Measurements from ENCODE around the gene MLXIP. TPM values are rescaled to one million over a fixed set of nuclear protein-coding genes. Genes with fewer than 3 reads are reported as not detected.

The MLXIP gene
- polyA plus RNA-seq, 1 donor from 2014 or later = 9.2 TPM

GRCh38 chr12:122126713-122127597, 48.4 kb downstream of the MLXIP start:
- no peaks in the 10 kb centered on the region for H3K79me2 ChIP-seq (replicated peaks; ENCODE audit: insufficient read depth, low read length)
- no peaks in the 10 kb centered on the region for H3F3A ChIP-seq (ENCODE audit: insufficient read depth, low read length, poor library complexity, severe bottlenecking)
- H3K4me2 ChIP-seq (ENCODE audit: low read length) = no peak overlapping the region
- no peaks in the 10 kb centered on the region for H3K9me2 ChIP-seq (ENCODE audit: insufficient read depth, low read length)
- H3K27ac ChIP-seq (ENCODE audit: low read length) = no peak overlapping the region
- H3K27me3 ChIP-seq (ENCODE audit: insufficient read depth, low read depth, low read length) = no peaks in the 10 kb centered on the region
- no peak overlapping the region for H3K4me3 ChIP-seq (ENCODE audit: low read length)
- H4K20me1 ChIP-seq (ENCODE audit: insufficient read depth) = no peaks in the 10 kb centered on the region
- no peaks in the 10 kb centered on the region for H3K9me3 ChIP-seq (ENCODE audit: low read length)
- no peaks in the 10 kb centered on the region for H3K36me3 ChIP-seq (ENCODE audit: insufficient read depth, low read length)
- TF ChIP-seq POLR2AphosphoS5 (IDR thresholded peaks at IDR 0.05) (no peak), RAD21 (conservative IDR thresholded peaks at IDR 0.05) (no peak), SMC3 (conservative IDR thresholded peaks at IDR 0.05; ENCODE audit: poor library complexity) (no peak), REST (IDR thresholded peaks at IDR 0.05; ENCODE audit: borderline replicate concordance) (no peak), EZH2 (IDR thresholded peaks at IDR 0.05; ENCODE audit: borderline replicate concordance, insufficient read depth, low read length, poor library complexity, severe bottlenecking) (no peak), EP300 (conservative IDR thresholded peaks at IDR 0.05; ENCODE audit: poor library complexity, severe bottlenecking) (no peak), MXI1 (conservative IDR thresholded peaks at IDR 0.05; ENCODE audit: poor library complexity, severe bottlenecking) (no peak), TAF1 (IDR thresholded peaks at IDR 0.05; ENCODE audit: low read depth) (no peak)
- TF ChIP-seq, protein P1, sequence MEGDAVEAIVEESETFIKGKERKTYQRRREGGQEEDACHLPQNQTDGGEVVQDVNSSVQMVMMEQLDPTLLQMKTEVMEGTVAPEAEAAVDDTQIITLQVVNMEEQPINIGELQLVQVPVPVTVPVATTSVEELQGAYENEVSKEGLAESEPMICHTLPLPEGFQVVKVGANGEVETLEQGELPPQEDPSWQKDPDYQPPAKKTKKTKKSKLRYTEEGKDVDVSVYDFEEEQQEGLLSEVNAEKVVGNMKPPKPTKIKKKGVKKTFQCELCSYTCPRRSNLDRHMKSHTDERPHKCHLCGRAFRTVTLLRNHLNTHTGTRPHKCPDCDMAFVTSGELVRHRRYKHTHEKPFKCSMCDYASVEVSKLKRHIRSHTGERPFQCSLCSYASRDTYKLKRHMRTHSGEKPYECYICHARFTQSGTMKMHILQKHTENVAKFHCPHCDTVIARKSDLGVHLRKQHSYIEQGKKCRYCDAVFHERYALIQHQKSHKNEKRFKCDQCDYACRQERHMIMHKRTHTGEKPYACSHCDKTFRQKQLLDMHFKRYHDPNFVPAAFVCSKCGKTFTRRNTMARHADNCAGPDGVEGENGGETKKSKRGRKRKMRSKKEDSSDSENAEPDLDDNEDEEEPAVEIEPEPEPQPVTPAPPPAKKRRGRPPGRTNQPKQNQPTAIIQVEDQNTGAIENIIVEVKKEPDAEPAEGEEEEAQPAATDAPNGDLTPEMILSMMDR (IDR thresholded peaks at IDR 0.05; ENCODE audit: poor library complexity, severe bottlenecking) = no peak
- no peak overlapping the region for H3K9ac ChIP-seq (ENCODE audit: low read length)
- H2AFZ ChIP-seq (ENCODE audit: low read depth, low read length) = no peak overlapping the region

DNA sequence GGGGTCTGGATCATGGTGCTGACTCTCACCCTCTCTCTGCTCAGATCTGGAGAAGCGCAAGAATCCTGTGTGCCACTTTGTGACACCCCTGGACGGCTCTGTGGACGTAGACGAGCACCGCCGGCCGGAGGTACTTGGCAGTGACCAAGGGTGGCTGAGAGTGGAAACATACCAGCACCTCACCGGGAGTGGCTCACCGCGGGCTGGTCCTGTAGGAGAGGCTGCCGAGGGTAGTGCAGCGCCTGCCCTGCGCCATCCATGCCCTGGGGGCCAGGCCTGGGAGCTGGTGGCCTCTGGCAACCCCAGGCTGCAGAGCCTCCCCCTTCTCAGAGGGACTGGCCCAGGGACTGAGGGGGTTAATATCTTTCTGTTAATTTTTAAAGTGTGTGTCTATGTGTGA, 49.3 kb downstream of the MLXIP start:
- Histone ChIP-seq H3K36me3 (ENCODE audit: insufficient read depth, low read length) (no peaks in the 10 kb centered on the region), H3K4me3 (ENCODE audit: low read length) (no peak overlapping the region), H3K9ac (ENCODE audit: low read length) (no peak overlapping the region), H4K20me1 (ENCODE audit: insufficient read depth) (no peaks in the 10 kb centered on the region), H3K4me2 (ENCODE audit: low read length) (no peak overlapping the region), H3F3A (ENCODE audit: insufficient read depth, low read length, poor library complexity, severe bottlenecking) (no peaks in the 10 kb centered on the region), H3K79me2 (replicated peaks; ENCODE audit: insufficient read depth, low read length) (no peaks in the 10 kb centered on the region), H3K9me3 (ENCODE audit: low read length) (no peaks in the 10 kb centered on the region), H3K27ac (ENCODE audit: low read length) (no peak overlapping the region), H3K27me3 (ENCODE audit: insufficient read depth, low read depth, low read length) (no peaks in the 10 kb centered on the region), H3K9me2 (ENCODE audit: insufficient read depth, low read length) (no peaks in the 10 kb centered on the region), H2AFZ (ENCODE audit: low read depth, low read length) (no peak overlapping the region)
- TF ChIP-seq EP300 (conservative IDR thresholded peaks at IDR 0.05; ENCODE audit: poor library complexity, severe bottlenecking) (no peak), REST (IDR thresholded peaks at IDR 0.05; ENCODE audit: borderline replicate concordance) (no peak), RAD21 (conservative IDR thresholded peaks at IDR 0.05) (no peak), SMC3 (conservative IDR thresholded peaks at IDR 0.05; ENCODE audit: poor library complexity) (no peak), MXI1 (conservative IDR thresholded peaks at IDR 0.05; ENCODE audit: poor library complexity, severe bottlenecking) (no peak), POLR2AphosphoS5 (IDR thresholded peaks at IDR 0.05) (no peak), TAF1 (IDR thresholded peaks at IDR 0.05; ENCODE audit: low read depth) (no peak), EZH2 (IDR thresholded peaks at IDR 0.05; ENCODE audit: borderline replicate concordance, insufficient read depth, low read length, poor library complexity, severe bottlenecking) (no peak)
- TF ChIP-seq, protein P1 (IDR thresholded peaks at IDR 0.05; ENCODE audit: poor library complexity, severe bottlenecking) = no peak

All from neural cell (in vitro differentiated cells).